Mucosa of rectum (tissue), 2 donors: ENCODE data around the gene C7.

Experiments used
- H3K27ac ChIP-seq, 2 donors: one replicate each; pipeline ENCODE4 v1.7.0; 2013; ENCODE audit warnings: inconsistent platforms in 2 of 2, low read depth in 2 of 2, low read length in 2 of 2
- H3K27me3 ChIP-seq, 2 donors: one replicate each; pipeline ENCODE4 v1.7.0; 2013; ENCODE audit warnings: low read length in 2 of 2; ENCODE audit not compliant: control insufficient read depth in 2 of 2, insufficient read depth in 2 of 2
- H3K36me3 ChIP-seq, 2 donors: one replicate each; pipeline ENCODE4 v1.7.0; 2013; ENCODE audit warnings: low read length in 2 of 2; ENCODE audit not compliant: control insufficient read depth in 2 of 2, insufficient read depth in 2 of 2
- H3K4me1 ChIP-seq, 2 donors: one replicate each; pipeline ENCODE4 v1.7.0; 2013; ENCODE audit warnings: low read length in 2 of 2, mild to moderate bottlenecking in 1 of 2; ENCODE audit not compliant: control insufficient read depth in 2 of 2, insufficient read depth in 2 of 2
- H3K4me3 ChIP-seq, 2 donors: one replicate each; pipeline ENCODE4 v1.7.0; 2013; ENCODE audit warnings: low read length in 2 of 2
- H3K9ac ChIP-seq, 2 donors: one replicate each; pipeline ENCODE4 v1.7.0; 2013; ENCODE audit warnings: low read length in 2 of 2, low read depth in 1 of 2, mild to moderate bottlenecking in 1 of 2
- H3K9me3 ChIP-seq, 2 donors: one replicate each; pipeline ENCODE4 v1.7.0; 2013; ENCODE audit warnings: low read length in 2 of 2; ENCODE audit not compliant: control insufficient read depth in 2 of 2
- donor health status: healthy.
- donor health status: Normal muscosa, but diverticular disease.

Gene C7

GRCh38 chr5:40986666-40987065 is 77.4 kb downstream of the C7 start:
- H3K27ac ChIP-seq = no peak overlapping the region
- H3K9me3 ChIP-seq = no peaks in the 10 kb centered on the region
- no peaks in the 10 kb centered on the region for H3K4me1 ChIP-seq
- no peaks in the 10 kb centered on the region for H3K27me3 ChIP-seq
- no peaks in the 10 kb centered on the region for H3K36me3 ChIP-seq
- no peak overlapping the region for H3K9ac ChIP-seq
- no peak overlapping the region for H3K4me3 ChIP-seq

DNA sequence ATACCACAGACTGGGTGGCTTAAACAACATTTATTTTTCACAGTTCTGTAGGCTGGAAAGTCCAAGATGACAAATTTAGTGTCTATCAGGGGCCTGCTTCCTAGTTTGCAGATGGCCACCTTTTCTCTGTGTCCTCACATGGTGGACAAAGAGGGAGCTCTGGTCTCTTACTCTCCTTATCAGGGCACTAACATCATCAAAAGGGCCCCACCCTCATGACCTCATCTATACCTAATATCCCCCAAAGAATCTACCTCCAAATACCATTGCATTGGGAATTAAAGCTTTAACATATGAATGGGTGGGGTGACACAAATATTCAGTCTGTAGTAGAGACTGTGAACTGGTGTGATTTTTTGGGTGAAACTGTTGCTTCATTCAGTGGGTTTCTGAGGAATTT is 78.1 kb downstream of the C7 start:
- Histone ChIP-seq H3K9me3 (no peaks in the 10 kb centered on the region), H3K27me3 (no peaks in the 10 kb centered on the region), H3K9ac (no peak overlapping the region), H3K4me3 (no peak overlapping the region), H3K36me3 (no peaks in the 10 kb centered on the region), H3K27ac (no peak overlapping the region), H3K4me1 (no peaks in the 10 kb centered on the region)

DNA sequence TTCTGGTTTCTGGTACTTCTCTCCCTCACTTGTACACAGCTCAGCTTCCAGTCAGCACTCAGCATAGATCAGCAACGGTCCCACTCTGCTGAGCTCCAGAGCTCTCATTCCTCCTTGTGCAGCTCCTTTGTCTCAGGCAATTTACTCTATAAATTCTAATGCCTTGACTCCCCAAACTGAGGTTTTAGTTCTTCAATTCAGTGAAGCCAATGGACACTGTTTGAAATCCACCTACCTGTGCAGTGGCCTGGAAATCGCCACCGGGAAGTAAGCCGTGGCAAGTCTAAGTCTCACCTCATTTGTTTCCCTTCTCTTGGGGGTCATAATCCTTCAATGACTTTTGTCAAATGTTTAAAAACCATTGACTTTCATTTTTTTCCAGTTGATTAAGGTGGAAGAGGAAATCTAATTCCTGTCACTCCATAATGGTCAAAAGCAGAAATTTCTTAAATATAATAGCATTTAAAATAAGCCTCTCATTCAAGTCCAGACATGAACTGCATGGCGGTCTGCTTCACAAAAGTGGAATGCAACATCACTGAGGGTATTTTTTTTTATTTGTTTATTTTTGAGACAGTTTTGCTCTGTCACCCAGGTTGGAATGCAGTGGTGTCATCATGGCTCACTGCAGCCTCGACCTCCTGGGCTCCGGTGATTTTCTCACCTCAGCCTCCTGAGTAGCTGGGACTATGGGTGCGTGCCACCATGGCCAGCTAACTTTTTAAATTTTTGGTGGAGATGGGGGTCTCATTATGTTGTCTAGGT is 79.6 kb downstream of the C7 start:
- Histone ChIP-seq H3K27me3 (no peaks in the 10 kb centered on the region), H3K4me3 (no peak overlapping the region), H3K4me1 (no peaks in the 10 kb centered on the region), H3K9me3 (no peaks in the 10 kb centered on the region), H3K27ac (no peak overlapping the region), H3K36me3 (no peaks in the 10 kb centered on the region), H3K9ac (no peak overlapping the region)

DNA sequence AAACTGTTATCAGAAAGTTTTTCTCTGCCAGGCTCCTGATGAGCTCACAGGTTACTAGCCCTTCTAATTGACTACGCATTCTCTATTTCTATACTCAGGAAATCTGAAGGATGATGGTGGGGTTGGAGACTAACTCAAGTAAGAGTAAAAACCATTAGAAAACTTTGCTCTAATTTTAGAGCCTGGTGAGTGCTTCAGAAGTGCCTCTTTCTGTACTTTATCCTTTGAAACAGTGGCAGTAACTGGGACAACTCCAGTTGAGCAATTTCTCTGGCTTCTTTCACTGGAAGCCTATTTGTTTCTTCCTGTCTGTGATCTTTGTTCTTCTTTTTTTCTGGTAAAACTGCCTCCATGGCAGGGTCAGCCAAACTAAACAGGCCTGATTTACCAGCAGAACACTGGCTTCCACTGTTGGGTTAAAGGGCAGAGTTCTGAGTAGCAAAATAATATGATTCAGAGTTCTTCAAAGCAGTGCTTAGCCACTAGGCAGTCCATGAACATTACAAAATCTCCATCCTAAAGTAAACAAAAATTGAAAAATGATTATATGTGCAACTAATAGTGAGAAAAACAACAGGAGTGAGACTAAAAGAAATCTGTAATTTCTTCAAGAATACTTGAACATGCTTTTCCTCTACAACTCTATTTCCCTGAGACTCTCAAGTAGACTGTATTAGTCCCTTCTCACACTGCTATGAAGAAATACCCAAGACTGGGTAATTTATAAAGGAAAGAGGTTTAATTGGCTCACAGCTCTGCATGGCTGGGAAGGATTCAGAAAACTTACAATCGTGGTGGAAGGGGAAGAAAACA is 82.1 kb downstream of the C7 start:
- Histone ChIP-seq H3K27ac (peak overlapping the region in 1 of 2 donors; percentile 40), H3K4me1 (no peaks in the 10 kb centered on the region)

DNA sequence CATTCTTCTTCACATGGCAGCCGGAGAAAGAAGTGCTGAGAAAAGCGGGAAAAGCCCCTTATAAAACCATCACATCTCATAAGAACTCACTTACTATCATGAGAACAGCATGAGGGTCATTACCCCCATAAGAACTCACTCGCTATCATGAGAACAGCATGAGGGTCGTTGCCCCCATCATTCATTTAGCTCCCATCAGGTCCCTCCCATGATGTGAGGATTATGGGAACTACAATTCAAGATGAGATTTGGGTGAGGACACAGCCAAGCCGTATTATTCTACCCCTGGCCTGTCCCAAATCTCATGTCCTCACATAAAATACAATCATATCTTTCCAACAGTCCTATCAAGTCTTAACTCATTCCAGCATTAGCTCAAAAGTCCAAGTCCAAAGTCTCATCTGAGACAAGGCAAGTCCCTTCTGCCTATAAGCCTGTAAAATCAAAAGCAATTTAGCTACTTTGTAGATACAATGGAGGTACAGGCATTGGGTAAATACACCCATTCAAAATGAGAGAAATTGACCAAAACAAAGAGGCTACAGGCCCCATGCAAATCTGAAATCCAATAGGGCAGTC is 82.8 kb downstream of the C7 start:
- Histone ChIP-seq H3K4me1 (no peaks in the 10 kb centered on the region), H3K27me3 (no peaks in the 10 kb centered on the region), H3K9me3 (no peaks in the 10 kb centered on the region), H3K9ac (no peak overlapping the region), H3K4me3 (no peak overlapping the region), H3K27ac (peak overlapping the region in 1 of 2 donors; percentile 40), H3K36me3 (no peaks in the 10 kb centered on the region)

More for the DNA sequence above, 82.1 kb downstream of the C7 start:
- H3K4me3 ChIP-seq = no peak overlapping the region
- no peaks in the 10 kb centered on the region for H3K9me3 ChIP-seq
- H3K9ac ChIP-seq = no peak overlapping the region
- H3K36me3 ChIP-seq = no peaks in the 10 kb centered on the region
- H3K27me3 ChIP-seq = no peaks in the 10 kb centered on the region

- Histone ChIP-seq H3K27me3 (no peaks in the 10 kb centered on the region), H3K4me3 (no peak overlapping the region), H3K4me1 (no peaks in the 10 kb centered on the region), H3K27ac (no peak overlapping the region), H3K9ac (no peak overlapping the region), H3K36me3 (no peaks in the 10 kb centered on the region), H3K9me3 (no peaks in the 10 kb centered on the region)
Measured at GRCh38 chr5:40995801-40996586, 86.7 kb downstream of the C7 start.

DNA sequence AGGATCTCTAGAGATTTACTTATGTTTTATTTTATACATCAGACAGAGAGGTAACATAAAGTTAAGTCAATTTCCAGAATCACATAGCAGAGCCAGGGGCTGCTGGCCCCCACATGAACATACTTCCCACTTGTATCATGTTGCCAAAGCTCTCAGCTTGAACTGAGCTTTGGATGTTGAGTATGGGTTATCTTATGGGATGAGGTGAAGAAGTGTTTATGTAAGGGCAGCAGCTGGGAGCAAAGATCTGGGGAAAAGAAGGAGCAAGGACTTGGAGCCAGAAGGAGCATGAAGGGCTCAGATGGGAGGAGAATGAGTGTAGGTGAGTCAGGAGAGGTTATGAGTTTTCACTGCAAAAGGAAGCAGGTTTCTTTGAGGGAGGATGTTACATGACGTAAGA is 89.8 kb downstream of the C7 start:
- Histone ChIP-seq H3K27ac (no peak overlapping the region), H3K4me1 (no peaks in the 10 kb centered on the region), H3K27me3 (no peaks in the 10 kb centered on the region), H3K9ac (no peak overlapping the region), H3K36me3 (no peaks in the 10 kb centered on the region), H3K4me3 (no peak overlapping the region), H3K9me3 (no peaks in the 10 kb centered on the region)

DNA sequence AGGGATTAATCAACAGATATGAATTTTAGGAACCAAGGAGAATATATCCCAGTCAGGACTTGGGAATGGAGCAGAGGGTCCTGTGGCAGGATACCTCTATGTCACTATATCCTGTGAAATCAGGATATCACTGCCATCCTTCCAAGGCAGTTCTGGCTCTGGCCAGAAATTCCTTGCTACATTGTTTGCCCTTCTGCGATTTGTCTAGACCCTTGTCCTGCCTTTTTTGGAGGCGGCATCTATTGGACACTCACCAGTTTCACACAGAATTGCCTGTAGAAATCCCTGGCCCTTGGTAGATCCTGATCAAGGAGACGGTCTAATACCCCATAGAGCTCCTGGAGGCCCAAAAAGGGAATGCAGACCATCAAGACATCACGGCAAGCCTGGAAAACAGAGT is 90.7 kb downstream of the C7 start:
- no peak overlapping the region for H3K4me3 ChIP-seq
- no peak overlapping the region for H3K27ac ChIP-seq
- no peaks in the 10 kb centered on the region for H3K4me1 ChIP-seq
- H3K9ac ChIP-seq = no peak overlapping the region
- H3K27me3 ChIP-seq = no peaks in the 10 kb centered on the region
- H3K36me3 ChIP-seq = no peaks in the 10 kb centered on the region
- H3K9me3 ChIP-seq = no peaks in the 10 kb centered on the region

- H3K4me3 ChIP-seq = no peak overlapping the region
- H3K27me3 ChIP-seq = no peaks in the 10 kb centered on the region
- no peaks in the 10 kb centered on the region for H3K36me3 ChIP-seq
- no peak overlapping the region for H3K9ac ChIP-seq
- H3K27ac ChIP-seq = no peak overlapping the region
- no peaks in the 10 kb centered on the region for H3K9me3 ChIP-seq
- H3K4me1 ChIP-seq = no peaks in the 10 kb centered on the region
Measured at GRCh38 chr5:41003670-41004376, 94.5 kb downstream of the C7 start.
